ENCODE results near the gene RELCH.

DNA sequence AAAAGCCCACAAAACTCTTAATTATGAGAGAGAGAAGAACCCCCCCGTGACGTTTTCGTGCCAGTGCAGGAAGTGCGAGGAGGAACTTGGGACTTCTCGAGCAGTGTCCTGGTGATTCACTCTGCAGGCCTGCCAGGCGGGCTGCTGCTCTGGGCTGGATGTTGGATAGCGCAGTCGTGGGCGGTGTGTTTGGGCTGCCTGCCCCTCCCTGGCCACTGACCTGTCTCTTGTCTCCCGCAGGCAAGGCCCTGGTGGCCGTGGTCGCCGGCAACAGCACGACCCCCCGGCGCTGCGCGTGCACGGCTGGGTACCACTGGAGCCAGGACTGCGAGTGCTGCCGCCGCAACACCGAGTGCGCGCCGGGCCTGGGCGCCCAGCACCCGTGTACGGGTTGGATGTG, 167.1 kb downstream of the RELCH start:
- TF ChIP-seq TAF1 (IDR thresholded peaks at IDR 0.05; ENCODE audit: borderline replicate concordance, low read depth, low read length) (no peak), POLR2A (IDR thresholded peaks at IDR 0.05; ENCODE audit: low read depth, low read length) (no peak), POLR2AphosphoS5 (IDR thresholded peaks at IDR 0.05; ENCODE audit: low read depth, low read length) (no peak)

Measured in GM12892 (cell line).